PC-3 (cell line): Measurements from ENCODE around the gene INPP5F. TPM values are rescaled to one million over a fixed set of nuclear protein-coding genes. Genes with fewer than 3 reads are reported as not detected.
A peak's percentile ranks its signal among the peaks of the same experiment; 100 is the strongest.

Experiments used
- ATAC-seq: fragments of 200-7000 bp; cut with Tn5 transposase; 2 replicates; pipeline ENCODE4 v1.9.1; 2020; ENCODE audit warnings: mild to moderate bottlenecking, moderate library complexity
- BruUV-seq: library from RNA; stranded (reverse); fragments of 400-500 nt; replicated peaks from 2 replicates; lab custom pipeline; 2021; lab: Mats Ljungman, UMichigan
- CTCF ChIA-PET: fragments of 300-600 bp; sonication (Branson Sonifier 250); formaldehyde crosslinking; loops from one replicate; lab custom pipeline; 2022; ENCODE audit warnings: antibody characterized with exemption; lab: Charles Lee
- POLR2A ChIA-PET: fragments of 300-600 bp; sonication (Branson Sonifier 250); formaldehyde crosslinking; loops from one replicate; lab custom pipeline; 2022; ENCODE audit warnings: antibody characterized with exemption; ENCODE audit not compliant: unreplicated experiment; lab: Charles Lee
- DNase-seq: peaks from one replicate; pipeline ENCODE4 v3.0.0-alpha.2; 2015
- H2AFZ ChIP-seq: fragments of 300-600 bp; sonication (generic); 2 replicates; pipeline ENCODE4 v1.6.0; 2016; ENCODE audit warnings: antibody characterized with exemption, low read length
- H3F3A ChIP-seq: fragments of 300-600 bp; sonication (generic); one replicate; pipeline ENCODE4 v1.6.0; 2017; ENCODE audit warnings: antibody characterized with exemption, low read length, control low read depth, mild to moderate bottlenecking; ENCODE audit not compliant: unreplicated experiment
- H3K27ac ChIP-seq: fragments of 300-600 bp; sonication (generic); 2 replicates; pipeline ENCODE4 v1.5.1; 2016; ENCODE audit warnings: mild to moderate bottlenecking, low read length
- H3K27me3 ChIP-seq: fragments of 300-600 bp; sonication (generic); 2 replicates; pipeline ENCODE4 v1.6.1; 2016; ENCODE audit warnings: low read length, mixed read lengths
- H3K36me3 ChIP-seq: fragments of 300-600 bp; sonication (generic); 2 replicates; pipeline ENCODE4 v1.6.1; 2016; ENCODE audit warnings: low read depth, mixed run types, low read length, mixed read lengths
- H3K4me1 ChIP-seq: fragments of 300-600 bp; sonication (generic); 2 replicates; pipeline ENCODE4 v1.5.1; 2016; ENCODE audit warnings: low read length; ENCODE audit not compliant: insufficient read depth
- H3K4me2 ChIP-seq: fragments of 300-600 bp; sonication (generic); 2 replicates; pipeline ENCODE4 v1.6.0; 2016; ENCODE audit warnings: low read length
- H3K4me3 ChIP-seq: fragments of 300-600 bp; sonication (generic); 2 replicates; pipeline ENCODE4 v1.5.1; 2016; ENCODE audit warnings: mild to moderate bottlenecking, low read length, mixed read lengths
- H3K79me2 ChIP-seq: fragments of 300-600 bp; sonication (generic); 2 replicates; pipeline ENCODE4 v1.6.1; 2017; ENCODE audit warnings: low read length, mixed read lengths
- H3K9ac ChIP-seq: fragments of 300-600 bp; sonication (generic); 2 replicates; pipeline ENCODE4 v1.6.0; 2016; ENCODE audit warnings: mild to moderate bottlenecking, low read length
- H3K9me2 ChIP-seq: fragments of 300-600 bp; sonication (generic); replicated peaks from 2 replicates; pipeline ENCODE4 v1.6.1; 2016; ENCODE audit warnings: mixed run types, low read length, mixed read lengths
- H3K9me3 ChIP-seq: fragments of 300-600 bp; sonication (generic); 2 replicates; pipeline ENCODE4 v1.6.1; 2016; ENCODE audit warnings: low read length, mixed read lengths
- H4K20me1 ChIP-seq: fragments of 300-600 bp; sonication (generic); 2 replicates; pipeline ENCODE4 v1.6.1; 2016; ENCODE audit warnings: low read length, mixed read lengths
- CTCF ChIP-seq: fragments of 300-600 bp; sonication (generic); conservative IDR thresholded peaks from 2 replicates; pipeline ENCODE4 v1.5.1; 2017; ENCODE audit warnings: antibody characterized with exemption, low read depth, mild to moderate bottlenecking, low read length
- EZH2 ChIP-seq: fragments of 300-600 bp; sonication (generic); IDR thresholded peaks from one replicate; pipeline ENCODE4 v1.6.1; 2017; ENCODE audit warnings: antibody characterized with exemption, mild to moderate bottlenecking, low read length; ENCODE audit not compliant: unreplicated experiment
- EZH2phosphoT487 ChIP-seq: fragments of 300-600 bp; sonication (generic); IDR thresholded peaks from 2 replicates; pipeline ENCODE4 v1.6.1; 2018; ENCODE audit warnings: mild to moderate bottlenecking, antibody characterized with exemption, low read length, borderline replicate concordance
- intact Hi-C: fragments of 100-400 bp; cut with micrococcal nuclease; formaldehyde crosslinking; loops from 2 replicates; pipeline ENCODE4 v1.9.0; 2023
- total RNA-seq: library from RNA; depleted of rRNA; stranded (reverse); fragments of >200 nt; gene quantifications from 2 replicates; pipeline ENCODE4 v1.2.3, GENCODE V29; 2014

Gene INPP5F
- total RNA-seq, 1 experiment from 2014 or later, result 8.2 TPM

DNA sequence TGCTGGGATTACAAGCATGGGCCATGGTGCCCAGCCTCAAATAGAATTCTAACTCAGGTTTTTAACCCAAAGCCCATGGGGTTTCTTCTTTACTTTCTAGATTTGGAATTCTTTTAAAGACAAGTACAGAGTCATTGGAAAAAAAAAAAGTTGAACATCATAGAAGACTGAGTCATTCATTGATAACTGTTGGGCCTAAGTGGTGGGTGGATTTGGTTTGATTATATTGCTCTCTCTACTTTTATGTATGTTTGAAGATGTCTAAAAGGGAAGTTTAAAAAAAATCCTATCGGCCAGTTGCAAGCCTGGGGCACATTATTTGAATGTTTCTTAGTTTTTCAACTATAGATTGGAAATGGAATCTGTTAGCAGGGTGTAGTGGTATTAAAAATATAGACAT, 49.7 kb downstream of the INPP5F start:
- Histone ChIP-seq H3K36me3 (no peaks in the 10 kb centered on the region), H4K20me1 (no peaks in the 10 kb centered on the region), H3K4me2 (no peak overlapping the region), H3K27me3 (no peaks in the 10 kb centered on the region), H3K9me3 (no peaks in the 10 kb centered on the region), H3K9me2 (no peaks in the 10 kb centered on the region), H3K79me2 (no peaks in the 10 kb centered on the region), H3K4me1 (peaks cover 6% of the 10 kb centered on the region), H2AFZ (no peak overlapping the region), H3K27ac (no peak overlapping the region), H3K4me3 (no peak overlapping the region), H3K9ac (no peak overlapping the region), H3F3A (no peaks in the 10 kb centered on the region)
- TF ChIP-seq CTCF (no peak), EZH2 (no peak), EZH2phosphoT487 (no peak)
- CTCF ChIA-PET, result no interaction called here
- no peak for ATAC-seq
- POLR2A ChIA-PET, result no interaction called here
- intact Hi-C loops, result no loop called here
- DNase-seq, result no peak
- no TSS peak for BruUV-seq

DNA sequence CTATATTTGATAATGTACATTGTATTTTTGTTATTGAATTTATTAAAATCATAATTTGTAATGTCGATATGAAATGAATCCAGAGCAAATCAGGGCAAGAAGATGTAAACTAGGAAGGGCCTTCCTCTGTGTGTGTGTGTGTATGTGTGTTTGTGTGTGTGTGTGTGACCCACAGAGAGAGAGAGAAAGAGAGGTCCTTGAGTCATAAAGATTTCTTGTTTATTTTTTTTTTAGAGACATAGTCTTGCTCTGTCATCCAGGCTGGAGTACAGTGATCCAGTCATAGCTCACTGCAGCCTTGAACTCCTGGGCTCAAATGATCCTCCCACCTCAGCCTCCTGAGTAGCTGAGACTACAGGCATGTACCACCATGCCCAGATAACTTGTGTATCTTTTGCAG, 50.7 kb downstream of the INPP5F start:
- H3K4me1 ChIP-seq, result 0 out of 2 replicates have a peak, but pooled peaks cover 4% of the 10 kb centered on the region
- no peaks in the 10 kb centered on the region for H3K9me2 ChIP-seq
- DNase-seq, result peak; percentile 1
- no peaks in the 10 kb centered on the region for H3F3A ChIP-seq
- H3K4me3 ChIP-seq, result no peak overlapping the region
- no peaks in the 10 kb centered on the region for H3K27me3 ChIP-seq
- H3K9me3 ChIP-seq, result no peaks in the 10 kb centered on the region
- H3K4me2 ChIP-seq, result no peak overlapping the region
- no peaks in the 10 kb centered on the region for H3K79me2 ChIP-seq
- H3K27ac ChIP-seq, result no peak overlapping the region
- ATAC-seq, result no peak
- no peaks in the 10 kb centered on the region for H3K36me3 ChIP-seq
- CTCF ChIA-PET, result no interaction called here
- no peak overlapping the region for H2AFZ ChIP-seq
- H4K20me1 ChIP-seq, result no peaks in the 10 kb centered on the region
- no TSS peak for BruUV-seq
- intact Hi-C loops, result no loop called here
- no peak overlapping the region for H3K9ac ChIP-seq
- POLR2A ChIA-PET, result no interaction called here
- TF ChIP-seq EZH2, result no peak
- TF ChIP-seq CTCF, result no peak
- no peak for TF ChIP-seq EZH2phosphoT487

GRCh38 chr10:119777686-119778085, 51.8 kb downstream of the INPP5F start:
- intact Hi-C loops, result no loop called here
- CTCF ChIA-PET, result no interaction called here
- H3K9me2 ChIP-seq, result no peaks in the 10 kb centered on the region

More at GRCh38 chr10:119777686-119778085, 51.8 kb downstream of the INPP5F start:
- Histone ChIP-seq H3F3A (no peaks in the 10 kb centered on the region), H3K9ac (no peak overlapping the region), H4K20me1 (no peaks in the 10 kb centered on the region), H3K9me3 (no peaks in the 10 kb centered on the region), H3K79me2 (no peaks in the 10 kb centered on the region), H3K27ac (no peak overlapping the region), H3K4me2 (no peak overlapping the region), H3K36me3 (no peaks in the 10 kb centered on the region), H3K27me3 (no peaks in the 10 kb centered on the region), H2AFZ (no peak overlapping the region), H3K4me1 (0 out of 2 replicates have a peak, but pooled peaks cover 4% of the 10 kb centered on the region), H3K4me3 (no peak overlapping the region)
- POLR2A ChIA-PET, result no interaction called here
- no peak for ATAC-seq
- no peak for TF ChIP-seq EZH2phosphoT487
- TF ChIP-seq CTCF, result no peak
- no peak for TF ChIP-seq EZH2
- DNase-seq, result no peak
- BruUV-seq, result no TSS peak
